ENCODE measurements around the gene VIPR2. TPM values are rescaled to one million over a fixed set of nuclear protein-coding genes. Genes with fewer than 3 reads are reported as not detected.

Gene VIPR2
- total RNA-seq, 1 experiment from 2014 or later, result not detected

- intact Hi-C loops (cut with micrococcal nuclease; ENCODE audit: unreplicated experiment), result no loop called here
- Histone ChIP-seq H3K79me2 (ENCODE audit: low read depth) (no peaks in the 10 kb centered on the region), H3K36me3 (ENCODE audit: low read depth) (no peaks in the 10 kb centered on the region), H3F3A (ENCODE audit: insufficient read depth, low read depth) (no peaks in the 10 kb centered on the region), H3K9me3 (ENCODE audit: insufficient read depth, low read depth) (no peaks in the 10 kb centered on the region), H3K27ac (no peak overlapping the region), H3K4me3 (no peak overlapping the region), H3K27me3 (ENCODE audit: insufficient read depth, low read depth) (peaks cover 98% of the 10 kb centered on the region), H3K4me2 (no peak overlapping the region), H4K20me1 (ENCODE audit: insufficient read depth) (no peaks in the 10 kb centered on the region; the same call in 1 of the 2 replicates), H2AFZ (no peak overlapping the region), H3K9me2 (ENCODE audit: insufficient read depth) (no peaks in the 10 kb centered on the region), H3K4me1 (replicated peaks; ENCODE audit: insufficient read depth) (no peaks in the 10 kb centered on the region)
- DNase-seq, result no peak
- POLR2A ChIA-PET (ENCODE audit: unreplicated experiment), result no interaction called here
- TF ChIP-seq CTCF (conservative IDR thresholded peaks at IDR 0.05) (no peak), EZH2 (IDR thresholded peaks at IDR 0.05; ENCODE audit: low read depth) (no peak)
- no TSS peak for BruUV-seq (replicated peaks)
- CTCF ChIA-PET, result interaction anchor here (0.6 kb wide), 1 partner anchor 109 kb away, joined by 3 read pairs; no protein-coding TSS in a partner anchor
Measured at GRCh38 chr7:159030490-159031134, 114.1 kb downstream of the VIPR2 start.

- no peak overlapping the region for H3K4me2 ChIP-seq
- no TSS peak for BruUV-seq (replicated peaks)
- H3K36me3 ChIP-seq (ENCODE audit: low read depth), result no peaks in the 10 kb centered on the region
- no peaks in the 10 kb centered on the region for H3K9me3 ChIP-seq (ENCODE audit: insufficient read depth, low read depth)
- no peak overlapping the region for H2AFZ ChIP-seq
- no peaks in the 10 kb centered on the region for H3F3A ChIP-seq (ENCODE audit: insufficient read depth, low read depth)
- POLR2A ChIA-PET (ENCODE audit: unreplicated experiment), result no interaction called here
- no peak for TF ChIP-seq EZH2 (IDR thresholded peaks at IDR 0.05; ENCODE audit: low read depth)
- no peak for TF ChIP-seq CTCF (conservative IDR thresholded peaks at IDR 0.05)
- CTCF ChIA-PET, result no interaction called here
- H3K9me2 ChIP-seq (ENCODE audit: insufficient read depth), result no peaks in the 10 kb centered on the region
- intact Hi-C loops (cut with micrococcal nuclease; ENCODE audit: unreplicated experiment), result no loop called here
- H3K4me1 ChIP-seq (replicated peaks; ENCODE audit: insufficient read depth), result no peaks in the 10 kb centered on the region
- H3K4me3 ChIP-seq, result no peak overlapping the region
- no peaks in the 10 kb centered on the region for H3K79me2 ChIP-seq (ENCODE audit: low read depth)
- H3K27ac ChIP-seq, result no peak overlapping the region
- no peaks in the 10 kb centered on the region for H4K20me1 ChIP-seq (ENCODE audit: insufficient read depth)
- peaks cover 96% of the 10 kb centered on the region for H3K27me3 ChIP-seq (ENCODE audit: insufficient read depth, low read depth)
- no peak for DNase-seq
Measured at GRCh38 chr7:159028508-159029401, 115.9 kb downstream of the VIPR2 start.

GRCh38 chr7:159027789-159028507 lies 116.7 kb downstream of the VIPR2 start:
- TF ChIP-seq CTCF (conservative IDR thresholded peaks at IDR 0.05) (no peak), EZH2 (IDR thresholded peaks at IDR 0.05; ENCODE audit: low read depth) (no peak)
- Histone ChIP-seq H4K20me1 (ENCODE audit: insufficient read depth) (no peaks in the 10 kb centered on the region), H3K9me3 (ENCODE audit: insufficient read depth, low read depth) (no peaks in the 10 kb centered on the region), H3K27ac (no peak overlapping the region), H3K79me2 (ENCODE audit: low read depth) (no peaks in the 10 kb centered on the region), H3K36me3 (ENCODE audit: low read depth) (no peaks in the 10 kb centered on the region), H2AFZ (no peak overlapping the region), H3K4me2 (no peak overlapping the region), H3F3A (ENCODE audit: insufficient read depth, low read depth) (no peaks in the 10 kb centered on the region), H3K9me2 (ENCODE audit: insufficient read depth) (no peaks in the 10 kb centered on the region), H3K4me3 (no peak overlapping the region), H3K27me3 (ENCODE audit: insufficient read depth, low read depth) (peaks cover 93% of the 10 kb centered on the region), H3K4me1 (replicated peaks; ENCODE audit: insufficient read depth) (no peaks in the 10 kb centered on the region)
- no peak for DNase-seq
- ChIA-PET CTCF (no interaction called here), POLR2A (ENCODE audit: unreplicated experiment) (no interaction called here)
- BruUV-seq (replicated peaks), result no TSS peak
- intact Hi-C loops (cut with micrococcal nuclease; ENCODE audit: unreplicated experiment), result no loop called here
